22Rv1 (cell line): Measurements from ENCODE around the gene GPR160.

Experiments used
- CTCF ChIP-seq: fragments of 450-650 bp; IDR thresholded peaks from 2 replicates; pipeline ENCODE4 v1.5.1; 2017; ENCODE audit warnings: mild to moderate bottlenecking
- ZFX ChIP-seq: fragments of 450-650 bp; IDR thresholded peaks from 2 replicates; pipeline ENCODE4 v1.6.1; 2017; ENCODE audit warnings: antibody characterized with exemption, borderline replicate concordance

- TF ChIP-seq CTCF (no peak), ZFX (no peak)
Observed at GRCh38 chr3:170021083-170021482, 16.7 kb upstream of the GPR160 start.
